ENCODE data around the gene HFE. TPM values are rescaled to one million over a fixed set of nuclear protein-coding genes. Genes with fewer than 3 reads are reported as not detected.

The HFE gene
- total and polyA plus RNA-seq, 2 of the 13 experiments (the other 11 are each of a cell fraction or from before 2014, with no cell fraction given), result 3.7 to 6.3 TPM

DNA sequence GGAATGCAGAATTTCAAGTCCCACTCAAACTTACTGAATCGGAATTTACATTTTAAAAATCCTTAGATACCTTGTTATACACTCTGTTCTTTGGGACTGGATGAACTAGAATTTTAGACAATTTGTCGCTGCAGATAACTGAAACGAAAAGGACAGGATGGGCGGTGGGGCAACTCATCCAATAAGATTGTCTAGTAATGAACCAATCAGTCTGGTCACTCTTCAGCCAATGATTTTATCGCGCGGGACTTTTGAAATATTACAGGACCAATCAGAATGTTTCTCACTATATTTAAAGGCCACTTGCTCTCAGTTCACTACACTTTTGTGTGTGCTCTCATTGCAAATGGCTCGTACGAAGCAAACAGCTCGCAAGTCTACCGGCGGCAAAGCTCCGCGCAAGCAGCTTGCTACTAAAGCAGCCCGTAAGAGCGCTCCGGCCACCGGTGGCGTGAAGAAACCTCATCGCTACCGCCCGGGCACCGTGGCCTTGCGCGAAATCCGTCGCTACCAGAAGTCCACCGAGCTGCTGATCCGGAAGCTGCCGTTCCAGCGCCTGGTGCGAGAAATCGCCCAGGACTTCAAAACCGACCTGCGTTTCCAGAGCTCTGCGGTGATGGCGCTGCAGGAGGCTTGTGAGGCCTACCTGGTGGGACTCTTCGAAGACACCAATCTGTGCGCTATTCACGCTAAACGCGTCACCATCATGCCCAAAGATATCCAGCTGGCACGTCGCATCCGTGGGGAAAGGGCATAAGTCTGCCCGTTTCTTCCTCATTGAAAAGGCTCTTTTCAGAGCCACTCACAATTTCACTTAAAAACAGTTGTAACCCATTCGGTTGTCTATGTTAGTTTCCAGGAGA is 41.9 kb upstream of the HFE start (continued):
- TF ChIP-seq, protein P1, sequence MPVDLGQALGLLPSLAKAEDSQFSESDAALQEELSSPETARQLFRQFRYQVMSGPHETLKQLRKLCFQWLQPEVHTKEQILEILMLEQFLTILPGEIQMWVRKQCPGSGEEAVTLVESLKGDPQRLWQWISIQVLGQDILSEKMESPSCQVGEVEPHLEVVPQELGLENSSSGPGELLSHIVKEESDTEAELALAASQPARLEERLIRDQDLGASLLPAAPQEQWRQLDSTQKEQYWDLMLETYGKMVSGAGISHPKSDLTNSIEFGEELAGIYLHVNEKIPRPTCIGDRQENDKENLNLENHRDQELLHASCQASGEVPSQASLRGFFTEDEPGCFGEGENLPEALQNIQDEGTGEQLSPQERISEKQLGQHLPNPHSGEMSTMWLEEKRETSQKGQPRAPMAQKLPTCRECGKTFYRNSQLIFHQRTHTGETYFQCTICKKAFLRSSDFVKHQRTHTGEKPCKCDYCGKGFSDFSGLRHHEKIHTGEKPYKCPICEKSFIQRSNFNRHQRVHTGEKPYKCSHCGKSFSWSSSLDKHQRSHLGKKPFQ (CRISPR knock-in tag; IDR thresholded peaks at IDR 0.05; ENCODE audit: insufficient replicate concordance), result no peak
- TF ChIP-seq SOX6 (IDR thresholded peaks at IDR 0.05), result no peak
- TF ChIP-seq SOX6 (CRISPR knock-in tag; IDR thresholded peaks at IDR 0.05), result peak; percentile 10; the same call in 1 of the 2 replicates
- no peak for TF ChIP-seq NFE2L2 (IDR thresholded peaks at IDR 0.05; ENCODE audit: low read length)
- no peak for TF ChIP-seq HHEX (CRISPR knock-in tag; IDR thresholded peaks at IDR 0.05)
- TF ChIP-seq, protein P2, sequence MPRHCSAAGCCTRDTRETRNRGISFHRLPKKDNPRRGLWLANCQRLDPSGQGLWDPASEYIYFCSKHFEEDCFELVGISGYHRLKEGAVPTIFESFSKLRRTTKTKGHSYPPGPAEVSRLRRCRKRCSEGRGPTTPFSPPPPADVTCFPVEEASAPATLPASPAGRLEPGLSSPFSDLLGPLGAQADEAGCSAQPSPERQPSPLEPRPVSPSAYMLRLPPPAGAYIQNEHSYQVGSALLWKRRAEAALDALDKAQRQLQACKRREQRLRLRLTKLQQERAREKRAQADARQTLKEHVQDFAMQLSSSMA (CRISPR knock-in tag; IDR thresholded peaks at IDR 0.05), result peak; percentile 95
- peak; percentile 59; the same call in 1 of the 2 replicates for TF ChIP-seq ZNF337 (CRISPR knock-in tag; IDR thresholded peaks at IDR 0.05; ENCODE audit: borderline replicate concordance, low read depth)
- TF ChIP-seq, protein P3, sequence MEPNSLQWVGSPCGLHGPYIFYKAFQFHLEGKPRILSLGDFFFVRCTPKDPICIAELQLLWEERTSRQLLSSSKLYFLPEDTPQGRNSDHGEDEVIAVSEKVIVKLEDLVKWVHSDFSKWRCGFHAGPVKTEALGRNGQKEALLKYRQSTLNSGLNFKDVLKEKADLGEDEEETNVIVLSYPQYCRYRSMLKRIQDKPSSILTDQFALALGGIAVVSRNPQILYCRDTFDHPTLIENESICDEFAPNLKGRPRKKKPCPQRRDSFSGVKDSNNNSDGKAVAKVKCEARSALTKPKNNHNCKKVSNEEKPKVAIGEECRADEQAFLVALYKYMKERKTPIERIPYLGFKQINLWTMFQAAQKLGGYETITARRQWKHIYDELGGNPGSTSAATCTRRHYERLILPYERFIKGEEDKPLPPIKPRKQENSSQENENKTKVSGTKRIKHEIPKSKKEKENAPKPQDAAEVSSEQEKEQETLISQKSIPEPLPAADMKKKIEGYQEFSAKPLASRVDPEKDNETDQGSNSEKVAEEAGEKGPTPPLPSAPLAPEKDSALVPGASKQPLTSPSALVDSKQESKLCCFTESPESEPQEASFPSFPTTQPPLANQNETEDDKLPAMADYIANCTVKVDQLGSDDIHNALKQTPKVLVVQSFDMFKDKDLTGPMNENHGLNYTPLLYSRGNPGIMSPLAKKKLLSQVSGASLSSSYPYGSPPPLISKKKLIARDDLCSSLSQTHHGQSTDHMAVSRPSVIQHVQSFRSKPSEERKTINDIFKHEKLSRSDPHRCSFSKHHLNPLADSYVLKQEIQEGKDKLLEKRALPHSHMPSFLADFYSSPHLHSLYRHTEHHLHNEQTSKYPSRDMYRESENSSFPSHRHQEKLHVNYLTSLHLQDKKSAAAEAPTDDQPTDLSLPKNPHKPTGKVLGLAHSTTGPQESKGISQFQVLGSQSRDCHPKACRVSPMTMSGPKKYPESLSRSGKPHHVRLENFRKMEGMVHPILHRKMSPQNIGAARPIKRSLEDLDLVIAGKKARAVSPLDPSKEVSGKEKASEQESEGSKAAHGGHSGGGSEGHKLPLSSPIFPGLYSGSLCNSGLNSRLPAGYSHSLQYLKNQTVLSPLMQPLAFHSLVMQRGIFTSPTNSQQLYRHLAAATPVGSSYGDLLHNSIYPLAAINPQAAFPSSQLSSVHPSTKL (CRISPR knock-in tag; IDR thresholded peaks at IDR 0.05), result peak; percentile 57; the same call in 1 of the 2 replicates
- TF ChIP-seq, protein P4, sequence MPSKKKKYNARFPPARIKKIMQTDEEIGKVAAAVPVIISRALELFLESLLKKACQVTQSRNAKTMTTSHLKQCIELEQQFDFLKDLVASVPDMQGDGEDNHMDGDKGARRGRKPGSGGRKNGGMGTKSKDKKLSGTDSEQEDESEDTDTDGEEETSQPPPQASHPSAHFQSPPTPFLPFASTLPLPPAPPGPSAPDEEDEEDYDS (CRISPR knock-in tag; IDR thresholded peaks at IDR 0.05), result peak; percentile 96
- no peak for TF ChIP-seq STAG1 (CRISPR knock-in tag; IDR thresholded peaks at IDR 0.05)
- TF ChIP-seq, protein P5, sequence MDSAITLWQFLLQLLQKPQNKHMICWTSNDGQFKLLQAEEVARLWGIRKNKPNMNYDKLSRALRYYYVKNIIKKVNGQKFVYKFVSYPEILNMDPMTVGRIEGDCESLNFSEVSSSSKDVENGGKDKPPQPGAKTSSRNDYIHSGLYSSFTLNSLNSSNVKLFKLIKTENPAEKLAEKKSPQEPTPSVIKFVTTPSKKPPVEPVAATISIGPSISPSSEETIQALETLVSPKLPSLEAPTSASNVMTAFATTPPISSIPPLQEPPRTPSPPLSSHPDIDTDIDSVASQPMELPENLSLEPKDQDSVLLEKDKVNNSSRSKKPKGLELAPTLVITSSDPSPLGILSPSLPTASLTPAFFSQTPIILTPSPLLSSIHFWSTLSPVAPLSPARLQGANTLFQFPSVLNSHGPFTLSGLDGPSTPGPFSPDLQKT (CRISPR knock-in tag; IDR thresholded peaks at IDR 0.05; ENCODE audit: borderline replicate concordance), result no peak
- peak; percentile 96 for TF ChIP-seq HNRNPL (IDR thresholded peaks at IDR 0.05; ENCODE audit: low read depth, low read length)
- peak; percentile 81; the same call in 1 of the 2 replicates for TF ChIP-seq NFKBIZ (CRISPR knock-in tag; IDR thresholded peaks at IDR 0.05)
- TF ChIP-seq, protein P6, sequence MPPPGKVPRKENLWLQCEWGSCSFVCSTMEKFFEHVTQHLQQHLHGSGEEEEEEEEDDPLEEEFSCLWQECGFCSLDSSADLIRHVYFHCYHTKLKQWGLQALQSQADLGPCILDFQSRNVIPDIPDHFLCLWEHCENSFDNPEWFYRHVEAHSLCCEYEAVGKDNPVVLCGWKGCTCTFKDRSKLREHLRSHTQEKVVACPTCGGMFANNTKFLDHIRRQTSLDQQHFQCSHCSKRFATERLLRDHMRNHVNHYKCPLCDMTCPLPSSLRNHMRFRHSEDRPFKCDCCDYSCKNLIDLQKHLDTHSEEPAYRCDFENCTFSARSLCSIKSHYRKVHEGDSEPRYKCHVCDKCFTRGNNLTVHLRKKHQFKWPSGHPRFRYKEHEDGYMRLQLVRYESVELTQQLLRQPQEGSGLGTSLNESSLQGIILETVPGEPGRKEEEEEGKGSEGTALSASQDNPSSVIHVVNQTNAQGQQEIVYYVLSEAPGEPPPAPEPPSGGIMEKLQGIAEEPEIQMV (CRISPR knock-in tag; IDR thresholded peaks at IDR 0.05; ENCODE audit: low read depth), result peak; percentile 97
- TF ChIP-seq ZNF292 (CRISPR knock-in tag; IDR thresholded peaks at IDR 0.05; ENCODE audit: borderline replicate concordance, low read depth), result no peak
- peak; percentile 83 for TF ChIP-seq TOE1 (CRISPR knock-in tag; IDR thresholded peaks at IDR 0.05)
